HCEC 1CT (cell line): ENCODE data around the gene CCN5.
A peak's percentile ranks its signal among the peaks of the same experiment; 100 is the strongest.

Experiments
- DNase-seq: peaks from one replicate; pipeline ENCODE4 v3.0.0-alpha.2; 2017

Gene CCN5

DNA sequence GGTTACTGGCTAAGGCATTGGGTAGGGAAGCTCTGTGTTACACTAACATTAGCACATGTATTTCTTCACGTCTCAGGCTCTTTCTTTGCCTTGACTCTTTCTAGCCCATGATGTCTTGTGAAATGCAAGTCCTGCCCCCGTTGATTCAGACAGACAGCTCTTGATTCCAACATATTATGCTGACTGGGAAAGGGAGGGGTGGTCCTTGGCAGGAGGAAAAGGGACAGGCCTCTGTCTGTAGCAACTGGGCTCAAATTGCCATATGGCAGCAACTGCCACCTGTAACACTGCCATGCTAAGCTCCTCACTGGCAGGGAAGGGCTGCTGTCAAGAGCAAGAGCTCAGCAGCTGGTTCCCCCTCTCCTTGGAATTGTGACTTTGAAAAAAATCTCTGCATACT lies 24.8 kb downstream of the CCN5 start:
- no peak for DNase-seq

DNA sequence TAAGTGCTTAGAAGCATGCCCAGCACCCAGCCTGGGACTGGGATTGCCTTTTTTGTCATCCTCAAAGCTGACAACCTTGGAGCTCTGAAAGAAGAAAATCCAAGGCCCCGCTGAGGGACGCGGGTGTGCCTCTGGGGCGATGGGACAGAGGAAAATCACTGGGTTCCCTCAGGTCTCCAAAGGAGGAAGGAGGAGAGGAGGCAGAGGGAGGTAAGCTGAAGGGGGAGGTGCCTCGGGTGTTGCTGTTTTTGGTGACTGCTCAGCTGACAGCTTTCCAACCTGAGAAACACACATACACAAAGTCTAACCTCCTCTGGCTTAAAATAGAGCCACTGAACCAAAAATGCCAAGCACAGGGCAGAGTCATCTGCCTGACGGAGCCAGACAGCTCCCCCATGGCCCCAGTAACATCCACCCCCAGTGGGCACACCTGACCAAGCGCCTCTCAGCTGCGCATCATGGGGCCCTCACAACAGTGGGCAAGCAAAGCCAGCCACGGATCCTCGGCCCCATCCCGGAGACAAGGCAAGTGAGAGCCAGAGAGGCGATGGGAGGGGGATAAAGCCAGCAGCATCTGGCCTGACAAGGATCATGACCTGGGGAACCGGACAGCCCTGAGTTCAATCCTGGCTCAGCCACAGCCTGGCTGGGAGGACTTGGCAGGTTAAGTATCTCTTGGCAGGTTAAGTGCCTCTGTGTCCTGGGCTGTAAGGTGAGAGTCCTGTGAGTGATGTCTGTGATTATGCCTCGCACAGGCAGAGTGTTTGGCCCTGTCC lies 27.3 kb downstream of the CCN5 start:
- DNase-seq = no peak

- no peak for DNase-seq
Measured at GRCh38 chr20:44743080-44743701, 28.0 kb downstream of the CCN5 start.

DNA sequence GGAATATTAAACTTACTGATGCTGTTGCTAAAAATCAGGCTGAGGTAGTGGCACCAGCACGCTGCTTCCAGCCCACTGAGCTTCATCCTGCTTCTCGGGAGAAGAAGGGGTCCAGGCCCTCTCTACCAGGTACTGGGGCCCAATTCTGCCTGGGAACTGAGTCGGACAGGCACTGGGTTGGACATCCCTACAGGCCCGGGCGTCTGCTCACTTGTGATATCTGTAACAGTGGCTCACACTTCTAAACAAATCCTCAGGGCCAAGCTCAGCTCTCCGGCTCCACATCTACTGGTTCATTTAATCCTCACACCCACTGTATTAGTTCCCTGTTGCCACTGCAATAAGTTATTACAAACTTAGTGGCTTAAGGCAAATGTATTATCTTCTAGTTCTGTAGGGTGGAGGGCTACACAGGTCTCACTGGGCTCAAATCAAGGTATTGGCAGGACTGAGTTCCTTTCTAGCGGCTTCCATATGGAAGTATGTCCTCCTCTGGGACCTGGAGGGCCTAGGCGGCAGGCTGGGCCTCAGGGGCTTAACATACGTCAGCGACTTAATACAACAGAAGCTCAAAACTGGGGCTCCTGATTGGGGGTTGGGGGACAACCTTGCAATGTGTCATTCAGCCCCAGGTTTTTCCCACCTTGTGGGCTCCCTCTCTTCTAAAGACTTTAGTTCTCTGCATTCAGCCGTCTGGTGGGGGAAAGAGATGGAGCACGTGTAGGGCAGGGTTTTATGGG lies 28.9 kb downstream of the CCN5 start:
- DNase-seq = no peak

- DNase-seq = no peak
Measured at GRCh38 chr20:44745122-44745597, 30.0 kb downstream of the CCN5 start.

DNA sequence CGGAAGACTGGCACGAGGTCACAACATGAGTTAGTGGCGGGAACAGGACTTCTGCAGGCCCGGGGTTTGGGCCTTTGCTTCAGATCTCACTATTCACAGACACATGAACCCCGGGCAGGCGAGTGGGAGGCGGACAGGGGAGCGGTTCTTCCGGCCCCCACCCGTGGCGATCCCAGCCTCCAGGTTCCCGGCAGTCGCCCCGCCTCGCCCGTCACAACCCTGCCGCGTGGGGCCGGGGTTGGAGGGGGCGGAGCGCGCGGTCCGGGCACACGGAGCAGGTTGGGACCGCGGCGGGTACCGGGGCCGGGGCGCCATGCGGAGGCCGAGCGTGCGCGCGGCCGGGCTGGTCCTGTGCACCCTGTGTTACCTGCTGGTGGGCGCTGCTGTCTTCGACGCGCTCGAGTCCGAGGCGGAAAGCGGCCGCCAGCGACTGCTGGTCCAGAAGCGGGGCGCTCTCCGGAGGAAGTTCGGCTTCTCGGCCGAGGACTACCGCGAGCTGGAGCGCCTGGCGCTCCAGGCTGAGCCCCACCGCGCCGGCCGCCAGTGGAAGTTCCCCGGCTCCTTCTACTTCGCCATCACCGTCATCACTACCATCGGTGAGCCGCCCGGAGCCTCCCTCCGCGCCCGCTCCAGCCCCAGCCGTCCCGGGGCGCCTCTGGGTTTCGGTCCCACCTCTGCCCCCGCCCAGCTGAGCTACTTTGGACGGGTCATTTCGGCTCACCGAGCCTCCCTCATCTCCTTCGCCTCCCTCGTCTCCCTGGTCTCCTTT lies 30.6 kb downstream of the CCN5 start, which contains the start of gene KCNK15:
TSS of gene KCNK15 (plus strand) at position 268 of the 769 bp plus-strand sequence. CDS start at position 314, 46 bp downstream.
- no peak for DNase-seq

GRCh38 chr20:44746367-44747165 lies 31.4 kb downstream of the CCN5 start:
- no peak for DNase-seq

DNA sequence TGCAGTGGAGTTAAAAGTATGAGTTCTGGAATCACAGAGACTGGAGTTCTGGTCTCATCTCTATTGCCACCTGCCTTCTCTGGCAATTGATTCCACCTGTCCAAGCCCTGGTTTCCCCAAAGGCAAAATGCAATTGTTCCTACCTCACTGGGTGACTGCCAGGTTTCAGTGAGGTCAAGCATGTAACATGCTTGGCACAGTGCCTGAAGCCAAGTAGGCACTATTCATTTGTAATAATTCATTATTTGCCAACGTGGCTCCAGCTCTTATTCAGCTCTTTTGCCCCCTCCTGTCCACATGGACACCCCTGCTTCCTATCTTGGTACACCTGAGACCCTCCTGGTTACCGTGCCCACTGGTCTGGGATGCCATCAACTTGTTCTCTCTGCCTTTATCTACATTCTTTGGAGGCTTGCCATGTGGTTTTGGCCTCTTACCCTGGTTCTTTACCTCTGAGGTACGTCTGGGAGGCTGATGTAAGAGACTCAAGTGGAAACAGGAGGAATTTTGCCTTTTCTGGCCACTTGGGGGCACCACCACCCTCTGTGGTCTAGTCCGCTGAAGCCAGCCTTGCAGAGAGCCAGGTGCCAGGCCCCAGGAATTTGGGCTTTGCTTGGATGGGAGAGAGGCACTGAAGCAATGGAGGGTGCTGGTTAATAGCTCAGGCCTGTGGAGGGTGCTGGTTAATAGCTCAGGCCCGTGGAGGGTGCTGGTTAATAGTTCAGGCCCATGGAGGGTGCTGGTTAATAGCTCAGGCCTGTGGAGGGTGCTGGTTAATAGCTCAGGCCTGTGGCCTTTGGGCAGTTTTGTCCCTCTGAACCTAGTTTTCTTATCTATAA lies 32.2 kb downstream of the CCN5 start:
- DNase-seq = peak; percentile 34

GRCh38 chr20:44748005-44748370 lies 32.8 kb downstream of the CCN5 start:
- DNase-seq = peak; percentile 18

DNA sequence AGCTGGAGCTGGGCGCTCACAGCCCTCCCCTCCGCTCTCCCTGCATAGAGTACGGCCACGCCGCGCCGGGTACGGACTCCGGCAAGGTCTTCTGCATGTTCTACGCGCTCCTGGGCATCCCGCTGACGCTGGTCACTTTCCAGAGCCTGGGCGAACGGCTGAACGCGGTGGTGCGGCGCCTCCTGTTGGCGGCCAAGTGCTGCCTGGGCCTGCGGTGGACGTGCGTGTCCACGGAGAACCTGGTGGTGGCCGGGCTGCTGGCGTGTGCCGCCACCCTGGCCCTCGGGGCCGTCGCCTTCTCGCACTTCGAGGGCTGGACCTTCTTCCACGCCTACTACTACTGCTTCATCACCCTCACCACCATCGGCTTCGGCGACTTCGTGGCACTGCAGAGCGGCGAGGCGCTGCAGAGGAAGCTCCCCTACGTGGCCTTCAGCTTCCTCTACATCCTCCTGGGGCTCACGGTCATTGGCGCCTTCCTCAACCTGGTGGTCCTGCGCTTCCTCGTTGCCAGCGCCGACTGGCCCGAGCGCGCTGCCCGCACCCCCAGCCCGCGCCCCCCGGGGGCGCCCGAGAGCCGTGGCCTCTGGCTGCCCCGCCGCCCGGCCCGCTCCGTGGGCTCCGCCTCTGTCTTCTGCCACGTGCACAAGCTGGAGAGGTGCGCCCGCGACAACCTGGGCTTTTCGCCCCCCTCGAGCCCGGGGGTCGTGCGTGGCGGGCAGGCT lies 35.1 kb downstream of the CCN5 start:
- no peak for DNase-seq

GRCh38 chr20:44752099-44752931 lies 37.1 kb downstream of the CCN5 start:
- DNase-seq = no peak

DNA sequence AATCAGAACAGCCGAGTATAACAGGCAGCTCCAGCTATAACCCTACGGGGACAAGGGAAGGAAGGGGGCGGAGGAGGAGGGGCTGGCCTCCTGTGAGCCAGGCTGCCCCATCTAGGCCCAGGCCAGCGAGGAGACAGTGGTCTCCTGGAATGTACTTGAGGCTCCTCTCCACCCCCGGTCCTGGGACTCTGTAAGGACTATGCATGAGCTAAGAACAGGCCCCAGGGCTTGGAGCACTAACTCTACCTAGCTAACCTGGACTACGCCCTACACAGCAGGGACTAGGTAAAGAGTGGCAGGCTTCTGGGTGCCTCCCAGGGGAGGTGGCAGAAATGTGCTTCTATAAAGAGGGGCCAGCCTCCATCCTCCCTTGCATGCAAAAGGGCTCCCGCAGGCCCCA lies 39.4 kb downstream of the CCN5 start:
- no peak for DNase-seq

- DNase-seq = no peak
Measured at GRCh38 chr20:44756011-44756688, 41.0 kb downstream of the CCN5 start.

- no peak for DNase-seq
Measured at GRCh38 chr20:44756956-44757355, 41.8 kb downstream of the CCN5 start.

- no peak for DNase-seq
Measured at GRCh38 chr20:44758247-44759101, 43.3 kb downstream of the CCN5 start.

GRCh38 chr20:44759595-44759994 lies 44.4 kb downstream of the CCN5 start:
- no peak for DNase-seq

- no peak for DNase-seq
Measured at GRCh38 chr20:44761423-44761822, 46.3 kb downstream of the CCN5 start.
